Liver (tissue), 9 donors: Measurements from ENCODE around the gene SLC35E1. TPM values are rescaled to one million over a fixed set of nuclear protein-coding genes. Genes with fewer than 3 reads are reported as not detected.
"Not testable (repeated sequence)": the region's sequence is repeated elsewhere in the genome, so short reads cannot be mapped to it uniquely, and the experiment has no call there.

Experiments
- DNase-seq: peaks from one replicate; pipeline ENCODE4 v3.0.0-alpha.2; 2017; ENCODE audit warnings: low spot score
- H3K27ac ChIP-seq, 2 donors: one replicate each; pipeline ENCODE4 v1.7.0; 2013; ENCODE audit warnings: inconsistent platforms in 2 of 2, low read length in 2 of 2, control low read depth in 1 of 2, low read depth in 1 of 2, mild to moderate bottlenecking in 1 of 2
- H3K27me3 ChIP-seq, 4 donors: one replicate each; pipeline versions ENCODE4 v1.6.1 to v1.7.0; 2013; ENCODE audit warnings: low read length in 3 of 4, inconsistent platforms in 1 of 4, mild to moderate bottlenecking in 1 of 4, moderate library complexity in 1 of 4; ENCODE audit not compliant: control insufficient read depth in 4 of 4, insufficient read depth in 4 of 4
- H3K36me3 ChIP-seq, 4 donors: one replicate each; pipeline versions ENCODE4 v1.6.1 to v1.7.0; 2013; ENCODE audit warnings: low read length in 3 of 4, mild to moderate bottlenecking in 3 of 4, low read depth in 1 of 4, moderate library complexity in 1 of 4; ENCODE audit not compliant: control insufficient read depth in 4 of 4, insufficient read depth in 3 of 4
- H3K4me1 ChIP-seq, 4 donors: one replicate each; pipeline versions ENCODE4 v1.6.1 to v1.7.0; 2013; ENCODE audit warnings: low read length in 3 of 4, mild to moderate bottlenecking in 3 of 4, moderate library complexity in 1 of 4; ENCODE audit not compliant: control insufficient read depth in 4 of 4, insufficient read depth in 4 of 4
- H3K4me3 ChIP-seq, 3 donors: one replicate each; pipeline versions ENCODE4 v1.6.1 to v1.7.0; 2013; ENCODE audit warnings: low read length in 3 of 3, control low read depth in 1 of 3, low read depth in 1 of 3, mild to moderate bottlenecking in 1 of 3
- H3K9ac ChIP-seq, 2 donors: one replicate each; pipeline ENCODE4 v1.7.0; 2013; ENCODE audit warnings: low read length in 2 of 2, mild to moderate bottlenecking in 2 of 2, moderate library complexity in 2 of 2, control low read depth in 1 of 2, low read depth in 1 of 2
- H3K9me3 ChIP-seq, 4 donors: one replicate each; pipeline versions ENCODE4 v1.6.1 to v1.7.0; 2013; ENCODE audit warnings: low read length in 3 of 4; ENCODE audit not compliant: control insufficient read depth in 4 of 4
- ATF3 ChIP-seq: IDR thresholded peaks from 2 replicates; pipeline ENCODE4 v1.6.1; 2016; ENCODE audit warnings: antibody characterized with exemption
- CTCF ChIP-seq: fragments of 150-350 bp; IDR thresholded peaks from 2 replicates; pipeline ENCODE4 v1.5.1; 2017; ENCODE audit warnings: improper control_type of control experiment, low read depth, low read length; ENCODE audit not compliant: missing input control
- EGR1 ChIP-seq, 2 donors: IDR thresholded peaks; 2 replicates each; pipeline ENCODE4 v1.6.1; 2016 to 2018; ENCODE audit warnings: antibody characterized with exemption in 2 of 2, low read depth in 2 of 2
- FOXA1 ChIP-seq: IDR thresholded peaks from 2 replicates; pipeline ENCODE4 v1.6.1; 2016; ENCODE audit warnings: antibody characterized with exemption
- FOXA2 ChIP-seq: IDR thresholded peaks from 2 replicates; pipeline ENCODE4 v1.6.1; 2016; ENCODE audit warnings: antibody characterized with exemption
- GABPA ChIP-seq, 2 donors: IDR thresholded peaks in 1 of 2; conservative IDR thresholded peaks in 1 of 2; 2 replicates each; pipeline ENCODE4 v1.6.1; 2016; ENCODE audit warnings: antibody characterized with exemption in 2 of 2, mild to moderate bottlenecking in 1 of 2, moderate library complexity in 1 of 2
- HNF4A ChIP-seq, 2 donors: conservative IDR thresholded peaks; 2 replicates each; pipeline ENCODE4 v1.6.1; 2016; ENCODE audit warnings: antibody characterized with exemption in 2 of 2, mild to moderate bottlenecking in 2 of 2
- HNF4G ChIP-seq: IDR thresholded peaks from 2 replicates; pipeline ENCODE4 v1.6.1; 2016; ENCODE audit warnings: antibody characterized with exemption
- JUND ChIP-seq, 2 donors: IDR thresholded peaks; 2 replicates each; pipeline ENCODE4 v1.6.1; 2016; ENCODE audit warnings: antibody characterized with exemption in 2 of 2
- MAX ChIP-seq: IDR thresholded peaks from 2 replicates; pipeline ENCODE4 v1.6.1; 2016; ENCODE audit warnings: antibody characterized with exemption
- NR2F2 ChIP-seq: IDR thresholded peaks from 2 replicates; pipeline ENCODE4 v1.6.1; 2016; ENCODE audit warnings: antibody characterized with exemption
- RAD21 ChIP-seq, 2 donors: IDR thresholded peaks; 2 replicates each; pipeline ENCODE4 v1.6.1; 2016; ENCODE audit warnings: antibody characterized with exemption in 2 of 2, mild to moderate bottlenecking in 2 of 2
- REST ChIP-seq: IDR thresholded peaks from 2 replicates; pipeline ENCODE4 v1.6.1; 2016; ENCODE audit warnings: antibody characterized with exemption, mild to moderate bottlenecking
- RXRA ChIP-seq, 2 donors: IDR thresholded peaks; 2 replicates each; pipeline ENCODE4 v1.6.1; 2017 to 2018; ENCODE audit warnings: antibody characterized with exemption in 2 of 2, mild to moderate bottlenecking in 1 of 2
- SP1 ChIP-seq: IDR thresholded peaks from 2 replicates; pipeline ENCODE4 v1.6.1; 2018; ENCODE audit warnings: antibody characterized with exemption, mild to moderate bottlenecking
- TAF1 ChIP-seq: conservative IDR thresholded peaks from 2 replicates; pipeline ENCODE4 v1.6.1; 2016; ENCODE audit warnings: antibody characterized with exemption, mild to moderate bottlenecking
- YY1 ChIP-seq: IDR thresholded peaks from 2 replicates; pipeline ENCODE4 v1.6.1; 2016; ENCODE audit warnings: antibody characterized with exemption, mild to moderate bottlenecking
- ZBTB33 ChIP-seq: IDR thresholded peaks from 2 replicates; pipeline ENCODE4 v1.6.1; 2016; ENCODE audit warnings: antibody characterized with exemption
- WGBS: extraction: QIAGEN DNeasy Blood & Tissue Kit; methylation state at CpG from one replicate; pipeline ENCODE4 v1.1.7; 2013; 5-methylcytosine and 5-hydroxymethylcytosine counted together
- polyA plus RNA-seq, 2 donors: library from polyadenylated mRNA; stranded (reverse) in 1 of 2; unstranded in 1 of 2; fragments of 200-250 nt in 1 of 2; fragments of >200 nt in 1 of 2; fragmentation: Nextera tagmentation in 1 of 2; extraction: Ambion mirVana in 1 of 2; gene quantifications; one replicate each; pipeline versions ENCODE4 v1.2.1 to v1.2.3, GENCODE V29; 2013 to 2015
- total RNA-seq, 2 donors: library from RNA; depleted of rRNA; stranded (reverse); fragments of >200 nt; gene quantifications; one replicate each; pipeline ENCODE4 v1.2.3, GENCODE V29; 2014
- donor health status: healthy.
- donor health status: healthy.
- donor health status: healthy.
- donor health status: healthy.
- donor health status: healthy.

The SLC35E1 gene
- total and polyA plus RNA-seq, 4 donors, result 11.2 to 20.5 (median 12.1) TPM

GRCh38 chr19:16544473-16545231, 27.6 kb downstream of the SLC35E1 start:
- TF ChIP-seq SP1 (no peak), FOXA1 (no peak), MAX (no peak), CTCF (no peak), YY1 (no peak), FOXA2 (no peak), HNF4A (conservative IDR thresholded peaks at IDR 0.05) (no peak), RXRA (IDR thresholded peaks at IDR 0.05) (no peak), JUND (IDR thresholded peaks at IDR 0.05) (no peak), RAD21 (IDR thresholded peaks at IDR 0.05) (no peak), ZBTB33 (no peak), ATF3 (no peak), EGR1 (IDR thresholded peaks at IDR 0.05; ENCODE audit: low read depth in 2 of 2) (no peak), NR2F2 (no peak), HNF4G (no peak), GABPA (IDR thresholded peaks at IDR 0.05 in 1 of 2, conservative IDR thresholded peaks at IDR 0.05 in 1 of 2) (no peak), REST (no peak), TAF1 (no peak)
- Histone ChIP-seq H3K4me1 (peaks cover 11 to 47% (median 41%) of the 10 kb centered on the region in 4 donors), H3K9me3 (no peaks in the 10 kb centered on the region), H3K9ac (no peak overlapping the region), H3K36me3 (peaks cover 0 to 2% (median 1%) of the 10 kb centered on the region in 4 donors), H3K4me3 (no peak overlapping the region), H3K27ac (no peak overlapping the region), H3K27me3 (no peaks in the 10 kb centered on the region)
- 94% methylated on average over 11 of the region's 11 CpGs for WGBS
- DNase-seq, result no peak

GRCh38 chr19:16543734-16544133, 28.5 kb downstream of the SLC35E1 start:
- H3K9ac ChIP-seq, H3K27ac ChIP-seq, H3K36me3 ChIP-seq, H3K27me3 ChIP-seq, H3K9me3 ChIP-seq, DNase-seq, H3K4me3 ChIP-seq: not testable (repeated sequence)
- 88% methylated on average over 6 of the region's 6 CpGs for WGBS
- peaks cover 11 to 52% (median 43%) of the 10 kb centered on the region in 4 donors for H3K4me1 ChIP-seq
